OCI-LY3 (cell line): ENCODE measurements around the gene ZNF526.

Experiments used
- H2AFZ ChIP-seq: fragments of 200-600, 300-600 bp; shearing (Covaris generic); 2 replicates; pipeline ENCODE4 v1.6.0; 2014; ENCODE audit warnings: antibody characterized with exemption, low read depth, low read length
- H3K27ac ChIP-seq: fragments of 200-600, 300-600 bp; sonication (generic); 2 replicates; pipeline ENCODE4 v1.5.1; 2014; ENCODE audit warnings: mild to moderate bottlenecking, low read length, moderate library complexity, mixed read lengths
- H3K27me3 ChIP-seq: fragments of 200-600, 300-600 bp; sonication (generic); 2 replicates; pipeline ENCODE4 v1.6.1; 2014; ENCODE audit warnings: low read depth, low read length, mixed read lengths
- H3K36me3 ChIP-seq: fragments of 200-600, 300-600 bp; sonication (generic); replicated peaks from 2 replicates; pipeline ENCODE3; 2014; ENCODE audit warnings: low read depth, low read length, mixed read lengths
- H3K4me1 ChIP-seq: fragments of 300-600, 200-600 bp; sonication (generic); 2 replicates; pipeline ENCODE4 v1.6.1; 2014; ENCODE audit warnings: low read length, mixed read lengths
- H3K4me2 ChIP-seq: fragments of 200-600, 300-600 bp; sonication (generic); 2 replicates; pipeline ENCODE4 v1.6.1; 2014; ENCODE audit warnings: low read length, mixed read lengths
- H3K4me3 ChIP-seq: fragments of 300-600, 200-600 bp; sonication (generic); 2 replicates; pipeline ENCODE4 v1.5.1; 2014; ENCODE audit warnings: antibody characterized with exemption, mild to moderate bottlenecking, low read length, moderate library complexity
- H3K79me2 ChIP-seq: fragments of 300-600, 200-600 bp; shearing (Covaris generic); 2 replicates; pipeline ENCODE4 v1.6.1; 2014; ENCODE audit warnings: mild to moderate bottlenecking, low read length, mixed read lengths
- H3K9ac ChIP-seq: fragments of 300-600, 200-600 bp; shearing (Covaris generic); 2 replicates; pipeline ENCODE4 v1.6.0; 2014; ENCODE audit warnings: mild to moderate bottlenecking, low read length, moderate library complexity
- H3K9me3 ChIP-seq: fragments of 200-600, 300-600 bp; shearing (Covaris generic); 2 replicates; pipeline ENCODE4 v1.6.1; 2014; ENCODE audit warnings: low read length, mixed read lengths; ENCODE audit not compliant: insufficient read depth
- H4K20me1 ChIP-seq: fragments of 200-600, 300-600 bp; sonication (generic); 2 replicates; pipeline ENCODE4 v1.6.1; 2016; ENCODE audit warnings: low read length, mixed read lengths; ENCODE audit not compliant: insufficient read depth
- EZH2phosphoT487 ChIP-seq: fragments of 200-600 bp; shearing (Covaris generic); IDR thresholded peaks from 2 replicates; pipeline ENCODE4 v1.6.1; 2018; ENCODE audit warnings: antibody characterized with exemption, mixed run types, low read depth
- TF ChIP-seq, protein P1 (sequence below): fragments of 200-600, 300-600 bp; sonication (generic); IDR thresholded peaks from 2 replicates; pipeline ENCODE4 v1.5.1; 2014; ENCODE audit warnings: antibody characterized with exemption, low read length, low read depth

Gene ZNF526

DNA sequence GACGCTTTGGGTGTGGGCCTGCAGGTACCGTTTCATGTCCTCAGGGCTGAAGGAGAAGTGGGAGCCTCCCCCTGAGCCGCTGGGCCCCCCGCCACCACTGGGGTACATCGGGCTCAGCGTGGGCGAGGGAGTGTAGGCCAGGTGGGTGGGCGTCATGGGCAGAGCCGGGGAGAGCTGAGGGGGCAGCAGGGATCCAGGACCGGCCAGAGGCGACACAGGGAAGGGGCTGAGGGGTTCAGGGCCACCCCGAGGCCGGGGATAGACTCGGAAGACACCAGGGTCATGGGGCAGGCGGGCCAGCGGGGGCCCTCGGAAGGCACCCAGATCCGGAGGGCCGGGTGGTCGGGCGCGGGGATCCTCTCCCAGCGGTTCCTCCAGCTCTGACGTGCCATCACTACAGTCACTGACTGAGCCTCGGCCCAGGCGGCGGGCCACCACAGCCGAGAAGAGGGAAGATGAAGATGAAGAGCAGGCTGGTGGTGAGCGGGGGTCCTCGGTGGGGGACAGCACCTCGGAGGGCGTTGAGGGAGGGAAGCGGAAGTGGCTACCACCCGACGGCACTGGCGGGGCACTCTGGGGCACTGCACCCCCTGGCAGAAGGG, 29.1 kb downstream of the ZNF526 start:
- peaks cover 31% of the 10 kb centered on the region for H4K20me1 ChIP-seq
- peaks cover 31% of the 10 kb centered on the region for H3K4me1 ChIP-seq

DNA sequence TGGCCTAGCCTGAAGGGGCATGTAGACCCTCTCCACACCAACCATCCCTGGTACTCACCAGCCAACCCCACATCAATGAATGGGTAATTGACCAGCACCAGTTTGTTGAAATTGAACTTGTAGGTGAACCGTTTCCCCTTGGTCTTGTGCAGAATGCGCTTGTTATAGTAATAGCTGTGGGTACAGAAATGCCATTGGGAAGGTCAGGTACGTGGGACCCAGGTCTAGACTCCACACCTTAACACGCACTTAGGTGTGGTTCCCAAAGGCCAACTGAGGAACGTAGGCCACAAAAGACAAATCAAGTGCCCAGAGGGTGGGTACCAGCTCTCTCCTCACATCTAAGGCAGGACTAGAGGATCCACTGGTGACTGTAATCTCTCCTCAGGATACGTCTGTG, 29.7 kb downstream of the ZNF526 start:
- no peak overlapping the region for H2AFZ ChIP-seq
- no peak overlapping the region for H3K4me3 ChIP-seq
- peaks cover 53% of the 10 kb centered on the region for H3K79me2 ChIP-seq
- peaks cover 31% of the 10 kb centered on the region for H3K4me1 ChIP-seq
- no peak overlapping the region for H3K9ac ChIP-seq
- no peaks in the 10 kb centered on the region for H3K9me3 ChIP-seq
- H3K36me3 ChIP-seq: peaks cover 17% of the 10 kb centered on the region
- H3K27me3 ChIP-seq: no peaks in the 10 kb centered on the region
- no peak overlapping the region for H3K4me2 ChIP-seq
- H4K20me1 ChIP-seq: peaks cover 31% of the 10 kb centered on the region
- no peak for TF ChIP-seq EZH2phosphoT487
- TF ChIP-seq, protein P1, sequence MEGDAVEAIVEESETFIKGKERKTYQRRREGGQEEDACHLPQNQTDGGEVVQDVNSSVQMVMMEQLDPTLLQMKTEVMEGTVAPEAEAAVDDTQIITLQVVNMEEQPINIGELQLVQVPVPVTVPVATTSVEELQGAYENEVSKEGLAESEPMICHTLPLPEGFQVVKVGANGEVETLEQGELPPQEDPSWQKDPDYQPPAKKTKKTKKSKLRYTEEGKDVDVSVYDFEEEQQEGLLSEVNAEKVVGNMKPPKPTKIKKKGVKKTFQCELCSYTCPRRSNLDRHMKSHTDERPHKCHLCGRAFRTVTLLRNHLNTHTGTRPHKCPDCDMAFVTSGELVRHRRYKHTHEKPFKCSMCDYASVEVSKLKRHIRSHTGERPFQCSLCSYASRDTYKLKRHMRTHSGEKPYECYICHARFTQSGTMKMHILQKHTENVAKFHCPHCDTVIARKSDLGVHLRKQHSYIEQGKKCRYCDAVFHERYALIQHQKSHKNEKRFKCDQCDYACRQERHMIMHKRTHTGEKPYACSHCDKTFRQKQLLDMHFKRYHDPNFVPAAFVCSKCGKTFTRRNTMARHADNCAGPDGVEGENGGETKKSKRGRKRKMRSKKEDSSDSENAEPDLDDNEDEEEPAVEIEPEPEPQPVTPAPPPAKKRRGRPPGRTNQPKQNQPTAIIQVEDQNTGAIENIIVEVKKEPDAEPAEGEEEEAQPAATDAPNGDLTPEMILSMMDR: no peak
- no peak overlapping the region for H3K27ac ChIP-seq

More for the DNA sequence above, 29.1 kb downstream of the ZNF526 start:
- Histone ChIP-seq H3K27me3 (no peaks in the 10 kb centered on the region), H3K4me3 (no peak overlapping the region), H3K9me3 (no peaks in the 10 kb centered on the region), H3K79me2 (peaks cover 48% of the 10 kb centered on the region), H2AFZ (no peak overlapping the region), H3K4me2 (no peak overlapping the region), H3K36me3 (peaks cover 17% of the 10 kb centered on the region), H3K9ac (no peak overlapping the region), H3K27ac (no peak overlapping the region)
- TF ChIP-seq, protein P1: no peak
- no peak for TF ChIP-seq EZH2phosphoT487

DNA sequence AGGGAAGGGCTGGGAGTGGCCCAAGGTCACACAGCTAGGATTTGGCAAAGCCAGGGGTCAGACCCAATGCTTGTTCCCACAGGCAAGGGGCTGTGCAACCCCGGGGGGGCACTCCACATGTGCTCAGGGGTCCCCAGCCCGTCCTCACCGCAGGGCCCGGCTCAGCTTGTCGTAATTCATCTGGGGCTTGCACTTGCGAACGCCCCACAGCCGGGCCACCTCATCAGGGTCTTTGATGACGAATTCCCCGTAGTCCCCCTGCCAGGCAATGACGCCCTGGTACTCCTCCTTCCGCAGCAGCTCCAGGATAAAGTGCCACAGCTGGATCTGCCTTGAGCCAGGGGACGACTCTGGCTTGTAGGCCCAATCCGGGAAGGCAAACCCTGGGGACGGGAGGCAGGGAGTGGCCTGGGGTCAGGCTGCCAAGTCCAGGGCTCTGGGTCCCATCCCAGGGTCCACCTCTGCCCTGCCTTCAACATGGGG, 30.1 kb downstream of the ZNF526 start:
- Histone ChIP-seq H3K4me1 (peaks cover 26% of the 10 kb centered on the region), H3K4me3 (no peak overlapping the region), H3K36me3 (peaks cover 17% of the 10 kb centered on the region), H3K9me3 (no peaks in the 10 kb centered on the region), H3K79me2 (peaks cover 55% of the 10 kb centered on the region), H3K9ac (no peak overlapping the region), H2AFZ (no peak overlapping the region), H4K20me1 (peaks cover 31% of the 10 kb centered on the region), H3K4me2 (no peak overlapping the region), H3K27ac (no peak overlapping the region), H3K27me3 (no peaks in the 10 kb centered on the region)
- TF ChIP-seq, protein P1: no peak
- no peak for TF ChIP-seq EZH2phosphoT487

DNA sequence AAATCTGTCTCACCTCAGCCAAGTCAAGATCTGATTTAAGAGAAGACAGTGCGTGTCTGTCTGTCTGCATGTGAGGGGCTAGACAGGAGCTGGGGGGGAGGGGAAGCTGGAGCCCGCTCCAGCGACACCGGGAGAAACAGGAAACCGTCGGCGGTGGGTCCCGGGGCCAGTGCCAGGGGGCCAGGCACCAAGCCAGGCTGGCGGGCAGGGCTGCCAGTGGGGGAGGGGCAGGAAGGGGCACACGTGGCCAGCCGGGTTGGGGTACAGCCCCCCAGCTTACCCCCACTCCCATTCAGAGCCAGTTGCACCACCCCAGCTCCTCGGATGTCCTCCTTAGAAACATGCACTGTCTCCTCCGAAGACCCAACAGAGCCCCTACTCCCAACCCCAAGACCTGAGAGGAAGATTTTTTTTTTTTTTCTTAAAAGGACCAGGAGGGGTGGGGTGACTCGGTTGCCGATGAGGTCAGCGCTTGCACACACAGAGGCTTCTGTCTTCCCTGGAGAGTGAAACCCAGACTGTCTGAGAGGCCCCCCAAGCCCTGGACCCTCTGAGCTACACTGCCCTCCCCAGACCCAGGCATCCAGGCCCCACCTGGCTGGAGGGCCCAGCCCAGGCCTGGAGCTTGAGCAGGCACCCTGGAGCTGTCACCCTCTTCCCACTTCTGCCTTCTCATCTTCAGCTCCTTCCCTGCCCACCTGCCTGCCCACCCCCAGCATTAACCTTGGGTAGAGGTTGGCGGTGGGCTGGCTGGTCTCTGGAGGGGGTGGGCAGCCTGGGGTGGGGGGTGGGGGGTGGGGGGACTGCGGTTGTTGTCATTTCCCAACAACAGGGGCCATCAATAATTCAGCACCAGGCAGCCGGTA, 30.8 kb downstream of the ZNF526 start:
- peaks cover 29% of the 10 kb centered on the region for H3K4me1 ChIP-seq
- H3K4me2 ChIP-seq: no peak overlapping the region
- H3K79me2 ChIP-seq: peaks cover 55% of the 10 kb centered on the region
- no peak overlapping the region for H3K4me3 ChIP-seq
- H3K27me3 ChIP-seq: 0 out of 2 replicates have a peak, but pooled peaks cover 2% of the 10 kb centered on the region
- no peak overlapping the region for H3K9ac ChIP-seq
- no peak overlapping the region for H3K27ac ChIP-seq
- no peak for TF ChIP-seq EZH2phosphoT487
- TF ChIP-seq, protein P1: no peak
- peaks cover 31% of the 10 kb centered on the region for H4K20me1 ChIP-seq
- H3K36me3 ChIP-seq: peaks cover 17% of the 10 kb centered on the region
- no peaks in the 10 kb centered on the region for H3K9me3 ChIP-seq
- H2AFZ ChIP-seq: no peak overlapping the region
